ENCODE data around the gene KIF1C.
A peak's percentile ranks its signal among the peaks of the same experiment; 100 is the strongest.

Gene KIF1C

GRCh38 chr17:4997302-4998026, at the start of gene KIF1C, which contains the start of gene INCA1:
Gene KIF1C (plus strand): TSS chr17:4997950. CDS start chr17:5000247, 2,297 bp downstream.
Gene INCA1 (minus strand): TSS chr17:4997522. CDS start chr17:4994437, 3,085 bp downstream.
- DNase-seq, result peak; percentile 96

GRCh38 chr17:4948166-4948930, 49.4 kb upstream of the KIF1C start, which contains the start of gene PFN1:
Gene PFN1 (minus strand): TSS chr17:4948530. CDS start chr17:4948394, 136 bp downstream.
- peak; percentile 96 for DNase-seq

DNA sequence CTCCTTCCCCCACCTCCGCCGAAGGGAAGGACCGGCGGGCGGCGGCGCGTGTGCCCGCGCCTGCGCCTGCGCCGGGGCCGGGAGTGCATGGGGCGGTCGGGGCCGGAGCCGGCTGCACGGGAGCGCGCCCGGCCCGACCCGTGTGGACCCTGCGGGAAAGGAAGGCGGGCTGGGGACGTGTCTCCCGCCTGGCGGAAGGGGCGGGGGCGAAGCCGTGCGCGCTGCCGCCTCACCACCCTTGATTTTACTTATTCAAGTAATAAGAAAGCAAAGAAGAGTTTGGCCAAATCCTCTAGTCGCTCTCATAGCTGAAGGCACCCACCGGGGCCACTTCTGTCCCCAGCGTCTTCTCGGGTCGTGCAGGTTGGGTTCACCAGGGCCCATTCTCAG, 48.8 kb upstream of the KIF1C start:
- DNase-seq, result peak; percentile 90

GRCh38 chr17:4949321-4950074, 48.3 kb upstream of the KIF1C start:
- peak; percentile 89 for DNase-seq

- DNase-seq, result peak; percentile 79
Measured at GRCh38 chr17:4950075-4950745, 47.5 kb upstream of the KIF1C start.

- DNase-seq, result peak; percentile 62
Measured at GRCh38 chr17:4950746-4951204, 47.0 kb upstream of the KIF1C start, which contains the start of gene ENO3. Gene ENO3 (plus strand): TSS chr17:4951119. CDS start chr17:4951830, 711 bp downstream.

GRCh38 chr17:4951486-4951885, 46.3 kb upstream of the KIF1C start:
- DNase-seq, result no peak

- no peak for DNase-seq
Measured at GRCh38 chr17:4953451-4953961, 44.2 kb upstream of the KIF1C start.

GRCh38 chr17:4955091-4955490, 42.7 kb upstream of the KIF1C start:
- no peak for DNase-seq

- peak; percentile 81 for DNase-seq
Measured at GRCh38 chr17:4956493-4957061, 41.2 kb upstream of the KIF1C start.

DNA sequence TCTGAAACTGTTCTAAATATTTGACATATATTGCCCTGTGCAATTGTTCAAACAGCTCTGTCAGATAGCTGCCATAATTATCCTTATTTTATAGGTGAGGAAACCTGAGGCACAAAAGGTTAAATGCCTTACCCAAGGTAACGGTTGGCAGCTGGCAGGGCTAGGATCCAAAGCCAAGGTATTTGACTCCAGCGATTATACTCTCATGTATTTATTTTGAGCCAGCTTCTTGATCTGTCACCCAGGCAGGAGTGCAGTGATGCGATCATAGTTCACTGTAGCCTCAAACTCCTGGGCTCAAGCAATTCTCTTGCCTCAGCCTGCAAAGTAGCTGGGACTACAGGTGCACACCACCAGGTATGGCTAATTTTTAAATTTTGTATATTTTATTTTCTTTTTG, 39.6 kb upstream of the KIF1C start:
- no peak for DNase-seq

DNA sequence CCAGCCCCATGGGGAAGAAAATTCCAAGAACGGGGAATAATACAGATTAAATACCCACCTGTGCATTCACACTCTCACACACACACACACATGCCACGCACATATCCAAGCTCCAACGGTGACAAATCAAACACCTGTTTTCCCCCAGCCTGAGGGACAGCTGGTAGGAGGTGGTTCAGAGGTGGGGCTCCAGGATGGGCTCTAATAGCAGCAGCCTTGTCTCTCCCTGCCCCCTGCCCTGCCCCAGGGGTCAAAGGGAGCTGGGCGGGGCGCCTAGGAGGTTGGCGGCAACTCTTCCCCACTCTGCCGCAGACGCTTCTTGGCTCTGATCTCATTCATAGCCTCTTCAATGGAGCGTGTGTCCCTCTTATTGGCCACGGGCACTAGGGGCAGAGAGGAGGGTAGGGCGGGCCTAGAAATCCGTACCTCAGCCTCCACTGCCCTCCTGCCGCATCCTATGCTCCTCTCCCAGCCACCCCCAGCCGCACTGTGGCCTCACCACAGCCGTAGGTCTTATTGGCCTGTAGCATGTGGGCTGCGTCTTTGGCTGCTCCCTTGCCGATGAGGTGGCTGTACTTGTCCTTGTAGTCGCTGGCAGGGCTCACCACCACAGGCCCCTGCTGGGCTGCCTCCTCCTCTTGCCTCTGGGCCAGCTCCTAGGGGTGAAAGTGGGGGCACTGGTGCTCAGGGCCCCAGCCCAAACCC, 38.3 kb upstream of the KIF1C start:
- DNase-seq, result no peak

DNA sequence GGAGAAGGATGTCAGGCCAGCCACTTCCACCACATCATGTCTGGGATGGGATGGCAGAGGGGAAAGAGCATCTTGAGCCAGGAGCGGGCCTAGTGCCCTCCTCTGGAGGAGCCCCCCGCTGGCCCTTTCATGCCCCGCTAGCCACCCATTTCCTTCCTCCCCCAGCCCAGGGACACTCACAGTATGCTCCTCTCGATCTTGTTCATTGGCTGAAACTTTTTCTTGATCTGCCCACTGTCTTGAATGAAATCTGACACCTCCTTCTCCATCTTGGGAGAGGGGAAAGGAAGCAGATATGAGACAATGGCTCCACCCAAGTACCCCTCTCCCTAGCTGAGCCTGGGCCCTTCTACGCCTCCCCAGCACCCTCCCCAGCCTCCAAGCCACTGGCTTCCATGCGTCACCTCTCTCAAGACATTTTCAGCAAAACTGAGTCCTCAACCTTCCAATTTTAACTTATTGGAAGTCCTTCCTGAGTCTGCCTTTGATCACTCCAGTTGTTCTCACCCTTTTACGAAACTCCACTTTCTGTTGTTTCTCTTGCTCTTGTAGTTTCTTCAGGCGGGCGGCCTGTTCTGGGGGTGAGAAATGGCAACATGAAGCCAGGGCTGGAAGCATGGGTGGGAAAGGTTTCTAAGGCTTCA, 37.3 kb upstream of the KIF1C start:
- DNase-seq, result no peak

DNA sequence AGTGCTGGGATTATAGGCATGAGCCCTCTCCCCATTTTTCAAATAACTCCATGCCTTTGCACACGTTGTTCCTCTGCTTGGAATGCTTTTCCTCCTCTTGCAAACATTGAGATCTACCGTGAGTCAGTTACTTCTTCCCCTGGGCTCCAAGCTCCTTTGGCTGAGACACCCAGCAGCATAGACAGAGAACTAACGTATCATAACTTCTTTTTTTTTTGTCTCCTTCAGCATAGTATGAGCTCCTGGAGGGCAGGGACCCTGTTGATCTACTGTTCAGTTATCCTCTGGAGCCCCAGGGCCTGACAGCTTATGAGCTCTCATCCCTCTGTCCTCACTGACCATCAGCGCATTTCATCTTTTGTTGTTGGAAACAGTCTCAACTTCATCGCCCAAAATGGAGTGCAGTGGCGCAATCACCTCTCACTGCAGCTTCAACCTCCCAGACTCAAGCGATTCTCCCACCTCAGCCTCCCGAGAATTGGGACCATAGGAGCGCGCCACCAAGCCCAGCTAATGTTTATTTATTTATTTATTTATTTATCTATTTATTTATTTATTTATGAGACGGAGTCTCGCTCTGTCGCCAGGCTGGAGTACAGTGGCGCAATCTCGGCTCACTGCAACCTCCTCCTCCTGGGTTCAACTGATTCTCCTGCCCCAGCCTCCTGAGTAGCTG, 32.3 kb upstream of the KIF1C start:
- no peak for DNase-seq

DNA sequence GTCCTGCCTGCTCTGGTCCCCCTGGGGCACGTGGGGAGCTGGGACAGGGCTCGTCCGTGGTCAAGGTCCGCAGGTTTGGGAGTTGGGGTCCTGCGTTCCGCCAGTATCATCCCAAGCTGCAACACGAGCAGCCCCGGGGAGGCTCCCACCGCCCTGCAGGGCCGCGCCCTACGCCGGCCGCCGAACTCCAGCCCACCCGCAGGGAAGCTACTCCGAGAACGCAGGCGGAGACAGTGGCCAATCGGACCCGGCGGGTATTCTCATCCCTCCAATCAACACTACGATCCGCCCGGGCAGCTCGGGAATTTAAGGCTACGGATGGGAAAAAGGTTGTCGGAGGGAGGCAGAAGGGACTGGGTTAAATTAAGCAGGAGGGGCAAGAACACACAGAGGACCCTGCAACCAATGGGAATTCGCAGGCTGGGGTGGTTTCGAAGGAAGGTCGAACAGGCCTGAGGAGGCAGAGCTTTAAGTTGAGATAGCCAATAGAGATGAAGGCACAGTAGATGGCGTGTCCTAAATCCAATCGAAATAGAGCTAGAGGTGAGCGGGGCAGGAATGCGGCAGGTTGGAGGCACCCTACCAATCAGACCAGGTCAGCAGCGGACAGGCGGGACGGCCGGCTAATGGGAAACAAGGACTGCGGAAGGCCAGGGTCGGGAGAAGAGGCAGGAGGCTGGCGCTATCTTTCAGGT, 30.8 kb upstream of the KIF1C start:
- peak; percentile 97 for DNase-seq

GRCh38 chr17:4967539-4968485, 29.9 kb upstream of the KIF1C start, which contains the start of gene SPAG7:
Gene SPAG7 (minus strand): TSS chr17:4967817. CDS start chr17:4967804, 13 bp downstream.
- DNase-seq, result peak; percentile 97

GRCh38 chr17:4968486-4969046, 29.2 kb upstream of the KIF1C start:
- DNase-seq, result peak; percentile 72
